SK-N-SH (cell line): ENCODE data around the gene SEMA4G. TPM values are rescaled to one million over a fixed set of nuclear protein-coding genes. Genes with fewer than 3 reads are reported as not detected.
A peak's percentile ranks its signal among the peaks of the same experiment; 100 is the strongest.

Source experiments
- CTCF ChIP-seq: fragments of 200-600 bp; sonication (generic); IDR thresholded peaks from 2 replicates; pipeline ENCODE4 v1.6.1; 2017; ENCODE audit warnings: antibody characterized with exemption, mild to moderate bottlenecking, moderate library complexity
- ELF1 ChIP-seq: IDR thresholded peaks from 2 replicates; pipeline ENCODE4 v1.4.0; 2012
- EZH2phosphoT487 ChIP-seq: fragments of 200-600 bp; sonication (generic); IDR thresholded peaks from 2 replicates; pipeline ENCODE4 v1.6.1; 2017; ENCODE audit warnings: low read depth, mixed run types, mild to moderate bottlenecking, antibody characterized with exemption, moderate library complexity, borderline replicate concordance
- RCOR1 ChIP-seq: fragments of 150-350 bp; IDR thresholded peaks from 2 replicates; pipeline ENCODE4 v1.6.1; 2017; ENCODE audit warnings: antibody characterized with exemption, low read length
- USF2 ChIP-seq: fragments of 150-350 bp; IDR thresholded peaks from 2 replicates; pipeline ENCODE4 v1.6.1; 2017; ENCODE audit warnings: antibody characterized with exemption, low read length, low read depth, borderline replicate concordance
- ZBTB33 ChIP-seq: IDR thresholded peaks from 2 replicates; pipeline ENCODE4 v1.4.0; 2012; ENCODE audit warnings: low read depth, borderline replicate concordance
- polyA plus RNA-seq, 3 experiments: library from polyadenylated mRNA; depleted of rRNA; stranded (reverse); fragments of >200 nt; gene quantifications; 2 replicates each; pipeline ENCODE4 v1.2.3, GENCODE V29; 2012
- small RNA-seq, 7 experiments: library from RNA; depleted of rRNA; stranded (forward); fragments of <200 nt; gene quantifications; one replicate each; pipeline ENCODE3, GENCODE V24; 2012

The SEMA4G gene
- polyA plus RNA-seq, 1 of the 3 experiments (the other 2 are of a cell fraction), result 16.2 TPM

- no peak for TF ChIP-seq USF2
- TF ChIP-seq EZH2phosphoT487, result no peak
- peak; percentile 76 for TF ChIP-seq CTCF
- no peak for TF ChIP-seq ZBTB33
- TF ChIP-seq ELF1, result no peak
- 0 out of 2 replicates have a peak, but pooled peaks have one; percentile 33 for TF ChIP-seq RCOR1
Observed at GRCh38 chr10:101018600-101019439, 49.5 kb downstream of the SEMA4G start (continued).

Small RNA genes within 50 kb of the gene (small RNA-seq; reads per million reads assigned to genes)
- 0 to 0.21 (median 0) reads per million in 7 experiments for gene MIR608

Other genes starting within 250 kb of the SEMA4G start
- not detected in 2 replicates for gene PAX2, start 223.9 kb upstream of the SEMA4G start, polyA plus RNA-seq (2012; rRNA removed)
- 6.3 and 7.5 TPM in 2 replicates for gene SLF2, start 56.5 kb upstream of the SEMA4G start, polyA plus RNA-seq (2012; rRNA removed)
- 173 and 208 TPM in 2 replicates for gene MRPL43, start 18.0 kb downstream of the SEMA4G start, polyA plus RNA-seq (2012; rRNA removed)
- 16.4 and 20.0 TPM in 2 replicates for gene TWNK, start 18.0 kb downstream of the SEMA4G start, polyA plus RNA-seq (2012; rRNA removed)
- 50.6 and 52.2 TPM in 2 replicates for gene LZTS2, start 30.3 kb downstream of the SEMA4G start, polyA plus RNA-seq (2012; rRNA removed)
- 1.9 and 2.3 TPM in 2 replicates for gene PDZD7, start 61.6 kb downstream of the SEMA4G start, polyA plus RNA-seq (2012; rRNA removed)
- 142 and 229 TPM in 2 replicates for gene SFXN3, start 61.7 kb downstream of the SEMA4G start, polyA plus RNA-seq (2012; rRNA removed)
- gene KAZALD1, start 92.5 kb downstream of the SEMA4G start, polyA plus RNA-seq (2012; rRNA removed), result 1.9 and 3.0 TPM in 2 replicates
- 0.02 TPM in 1 of 2 replicates, not detected in the other for gene TLX1, start 161.8 kb downstream of the SEMA4G start, polyA plus RNA-seq (2012; rRNA removed)